Panc1 (cell line): ENCODE measurements around the gene PHC2.

ENCODE experiments used
- CTCF ChIP-seq: fragments of 450-650 bp; IDR thresholded peaks from 2 replicates; pipeline ENCODE4 v1.5.1; 2017; ENCODE audit warnings: mild to moderate bottlenecking
- POLR2AphosphoS5 ChIP-seq: IDR thresholded peaks from 2 replicates; pipeline ENCODE4 v1.6.1; 2012; ENCODE audit warnings: mild to moderate bottlenecking, low read depth, low read length, moderate library complexity
- REST ChIP-seq, 2 experiments: IDR thresholded peaks; 2 replicates each; pipeline ENCODE4 v1.6.1; 2011 to 2012; ENCODE audit warnings: low read depth in 2 of 2, control low read depth in 1 of 2, low read length in 1 of 2, mild to moderate bottlenecking in 1 of 2, moderate library complexity in 1 of 2; ENCODE audit not compliant: insufficient read depth in 1 of 2
- SIN3A ChIP-seq: IDR thresholded peaks from 2 replicates; pipeline ENCODE4 v1.6.1; 2012; ENCODE audit warnings: low read depth, mild to moderate bottlenecking, low read length, moderate library complexity, borderline replicate concordance; ENCODE audit not compliant: insufficient read depth

- TF ChIP-seq CTCF (no peak), POLR2AphosphoS5 (no peak), REST (IDR thresholded peaks at IDR 0.05; ENCODE audit: insufficient read depth in 1 of 2, low read depth in 2 of 2, low read length in 1 of 2) (no peak), SIN3A (no peak)
Measured at GRCh38 chr1:33468531-33468930, 37.6 kb upstream of the PHC2 start.
